IMR-90 (cell line): ENCODE results near the gene RPS6KA2. TPM values are rescaled to one million over a fixed set of nuclear protein-coding genes. Genes with fewer than 3 reads are reported as not detected.

ENCODE experiments used
- ATAC-seq: fragments of 200-7000 bp; cut with Tn5 transposase; 2 replicates; pipeline ENCODE4 v1.9.1; 2020; ENCODE audit warnings: low read depth, mild to moderate bottlenecking, moderate library complexity
- BruUV-seq: library from RNA; stranded (reverse); fragments of 400-500 nt; replicated peaks from 2 replicates; lab custom pipeline; 2021; lab: Mats Ljungman, UMichigan
- CTCF ChIA-PET: fragments of 300-600 bp; formaldehyde crosslinking; extraction: SDS; loops from one replicate; lab custom pipeline; 2021; ENCODE audit warnings: antibody characterized with exemption; lab: Yijun Ruan, JAX
- POLR2A ChIA-PET: fragments of 300-600 bp; sonication (Branson Sonifier 250); formaldehyde crosslinking; loops from one replicate; lab custom pipeline; 2022; ENCODE audit warnings: antibody characterized with exemption; ENCODE audit not compliant: unreplicated experiment; lab: Charles Lee
- DNase-seq: peaks from one replicate; pipeline ENCODE4 v3.0.0; 2013
- H2AFZ ChIP-seq: replicated peaks from 2 replicates; pipeline ENCODE3; 2013; ENCODE audit warnings: low read length, mild to moderate bottlenecking; ENCODE audit not compliant: poor library complexity
- H2AK5ac ChIP-seq: 2 replicates; pipeline ENCODE4 v1.6.1; 2013; ENCODE audit warnings: low read depth, low read length, inconsistent platforms
- H2AK9ac ChIP-seq: replicated peaks from 2 replicates; pipeline ENCODE3; 2013; ENCODE audit warnings: mild to moderate bottlenecking, low read depth, low read length, moderate library complexity; ENCODE audit not compliant: poor library complexity
- H2BK120ac ChIP-seq: 2 replicates; pipeline ENCODE4 v1.6.1; 2013; ENCODE audit warnings: low read depth, low read length, inconsistent platforms
- H2BK15ac ChIP-seq: 3 replicates; pipeline ENCODE4 v1.6.1; 2013; ENCODE audit warnings: low read depth, low read length, inconsistent platforms
- H2BK20ac ChIP-seq: 2 replicates; pipeline ENCODE4 v1.6.1; 2013; ENCODE audit warnings: low read depth, mild to moderate bottlenecking, inconsistent platforms, low read length, moderate library complexity
- H2BK5ac ChIP-seq: 2 replicates; pipeline ENCODE4 v1.6.1; 2013; ENCODE audit warnings: mild to moderate bottlenecking, low read depth, low read length, inconsistent platforms; ENCODE audit not compliant: poor library complexity, severe bottlenecking
- H3K14ac ChIP-seq: replicated peaks from 2 replicates; pipeline ENCODE4 v1.6.1; 2013; ENCODE audit warnings: low read depth, low read length, inconsistent platforms
- H3K18ac ChIP-seq: 2 replicates; pipeline ENCODE4 v1.6.1; 2013; ENCODE audit warnings: low read depth, low read length, control low read depth
- H3K23ac ChIP-seq: 2 replicates; pipeline ENCODE4 v1.6.1; 2013; ENCODE audit warnings: low read depth, low read length, inconsistent platforms
- H3K27ac ChIP-seq: 2 replicates; pipeline ENCODE4 v1.5.1; 2013; ENCODE audit warnings: mild to moderate bottlenecking, control low read depth, low read length; ENCODE audit not compliant: insufficient read depth
- H3K27me3 ChIP-seq: 2 replicates; pipeline ENCODE4 v1.6.1; 2013; ENCODE audit warnings: low read length; ENCODE audit not compliant: control insufficient read depth, insufficient read depth
- H3K36me3 ChIP-seq: 2 replicates; pipeline ENCODE4 v1.6.1; 2013; ENCODE audit warnings: low read length, mixed read lengths; ENCODE audit not compliant: control insufficient read depth, insufficient read depth
- H3K4ac ChIP-seq: 2 replicates; pipeline ENCODE4 v1.6.1; 2013; ENCODE audit warnings: low read depth, low read length, inconsistent platforms
- H3K4me1 ChIP-seq: 2 replicates; pipeline ENCODE4 v1.6.1; 2013; ENCODE audit warnings: low read length, mixed read lengths; ENCODE audit not compliant: control insufficient read depth, insufficient read depth
- H3K4me2 ChIP-seq: 2 replicates; pipeline ENCODE4 v1.6.1; 2013; ENCODE audit warnings: low read depth, mild to moderate bottlenecking, control low read depth, low read length, moderate library complexity
- H3K4me3 ChIP-seq: 2 replicates; pipeline ENCODE4 v1.5.1; 2013; ENCODE audit warnings: low read depth, mild to moderate bottlenecking, control low read depth, low read length, moderate library complexity; ENCODE audit not compliant: insufficient read depth
- H3K56ac ChIP-seq: 2 replicates; pipeline ENCODE4 v1.6.1; 2013; ENCODE audit warnings: low read length, inconsistent platforms; ENCODE audit not compliant: insufficient read depth; ENCODE audit errors: extremely low read depth
- H3K79me1 ChIP-seq, 2 experiments: 2 replicates each; pipeline ENCODE4 v1.6.1; 2013; ENCODE audit warnings: low read length in 2 of 2, inconsistent platforms in 1 of 2, low read depth in 1 of 2
- H3K9ac ChIP-seq: 2 replicates; pipeline ENCODE4 v1.6.1; 2013; ENCODE audit warnings: low read depth, low read length, control low read depth
- H3K9me1 ChIP-seq: 2 replicates; pipeline ENCODE4 v1.6.1; 2013; ENCODE audit warnings: low read length, inconsistent platforms; ENCODE audit not compliant: insufficient read depth
- H3K9me3 ChIP-seq: 2 replicates; pipeline ENCODE4 v1.6.1; 2013; ENCODE audit warnings: low read length; ENCODE audit not compliant: control insufficient read depth, insufficient read depth
- H4K20me1 ChIP-seq: 2 replicates; pipeline ENCODE4 v1.6.1; 2013; ENCODE audit warnings: low read length, inconsistent platforms; ENCODE audit not compliant: insufficient read depth
- H4K5ac ChIP-seq: 2 replicates; pipeline ENCODE4 v1.6.1; 2013; ENCODE audit warnings: mild to moderate bottlenecking, low read depth, low read length, control low read depth
- H4K8ac ChIP-seq, 2 experiments: 2 replicates each; pipeline ENCODE4 v1.6.1; 2013; ENCODE audit warnings: low read depth in 2 of 2, low read length in 2 of 2, control low read depth in 1 of 2, inconsistent platforms in 1 of 2
- H4K91ac ChIP-seq: 2 replicates; pipeline ENCODE4 v1.6.1; 2013; ENCODE audit warnings: low read depth, low read length, inconsistent platforms; ENCODE audit not compliant: insufficient read depth
- BHLHE40 ChIP-seq: fragments of 150-350 bp; IDR thresholded peaks from 2 replicates; pipeline ENCODE4 v1.6.1; 2016; ENCODE audit warnings: mild to moderate bottlenecking, low read depth, low read length
- CHD1 ChIP-seq: IDR thresholded peaks from 2 replicates; pipeline ENCODE4 v1.6.1; 2012; ENCODE audit warnings: low read depth, low read length, improper control_type of control experiment
- FOS ChIP-seq: fragments of 150-350 bp; IDR thresholded peaks from 2 replicates; pipeline ENCODE4 v1.6.1; 2016; ENCODE audit warnings: low read depth, low read length
- POLR2A ChIP-seq: IDR thresholded peaks from 2 replicates; pipeline ENCODE4 v1.6.1; 2012; ENCODE audit warnings: mild to moderate bottlenecking, low read depth, low read length
- RFX5 ChIP-seq: IDR thresholded peaks from 2 replicates; pipeline ENCODE4 v1.8.0; 2012; ENCODE audit warnings: low read depth, mild to moderate bottlenecking, low read length, moderate library complexity
- WGBS, 2 experiments: methylation state at CpG; one replicate each; pipeline versions ENCODE4 v1.1.5 to v1.1.7; 2013; ENCODE audit warnings: missing lambda C conversion rate in 2 of 2; ENCODE audit not compliant: insufficient read length in 1 of 2; ENCODE audit errors: extremely low coverage in 2 of 2; 5-methylcytosine and 5-hydroxymethylcytosine counted together
- dilution Hi-C: fragments of 300-500 bp; cut with HindIII; formaldehyde crosslinking; loops from one replicate; pipeline ENCODE4 v1.14.3; 2018; ENCODE audit warnings: low sequenced_read_pairs; ENCODE audit not compliant: unreplicated experiment
- in situ Hi-C: fragments of 300-500 bp; cut with MboI; formaldehyde crosslinking; loops from 3 replicates; pipeline ENCODE4 v1.14.3; 2019; ENCODE audit warnings: low sequenced_read_pairs, inconsistent platforms, mixed read lengths
- intact Hi-C: fragments of 100-400 bp; cut with micrococcal nuclease; formaldehyde crosslinking; loops from 2 replicates; pipeline ENCODE4 v1.10.0; 2022
- polyA plus RNA-seq, 3 experiments: library from polyadenylated mRNA; depleted of rRNA; stranded (reverse); fragments of >200 nt; gene quantifications; 2 replicates each; pipeline ENCODE4 v1.2.3, GENCODE V29; 2012; ENCODE audit warnings: low replicate concordance in 1 of 3
- total RNA-seq: library from RNA; depleted of rRNA; stranded (reverse); fragments of >200 nt; gene quantifications from 2 replicates; pipeline ENCODE4 v1.2.3, GENCODE V29; 2012
- TF ChIP-seq, protein P1 (sequence below): fragments of 150-350 bp; IDR thresholded peaks from 2 replicates; pipeline ENCODE4 v1.6.1; 2016; ENCODE audit warnings: low read depth, mild to moderate bottlenecking, low read length, moderate library complexity, borderline replicate concordance
- TF ChIP-seq, protein P2 (sequence below): fragments of 150-350 bp; IDR thresholded peaks from 2 replicates; pipeline ENCODE4 v1.6.1; 2017; ENCODE audit warnings: mild to moderate bottlenecking, antibody characterized with exemption, low read length, low read depth

The RPS6KA2 gene
- total and polyA plus RNA-seq, 2 of the 4 experiments (the other 2 are of a cell fraction): 26.9 to 31.3 TPM

DNA sequence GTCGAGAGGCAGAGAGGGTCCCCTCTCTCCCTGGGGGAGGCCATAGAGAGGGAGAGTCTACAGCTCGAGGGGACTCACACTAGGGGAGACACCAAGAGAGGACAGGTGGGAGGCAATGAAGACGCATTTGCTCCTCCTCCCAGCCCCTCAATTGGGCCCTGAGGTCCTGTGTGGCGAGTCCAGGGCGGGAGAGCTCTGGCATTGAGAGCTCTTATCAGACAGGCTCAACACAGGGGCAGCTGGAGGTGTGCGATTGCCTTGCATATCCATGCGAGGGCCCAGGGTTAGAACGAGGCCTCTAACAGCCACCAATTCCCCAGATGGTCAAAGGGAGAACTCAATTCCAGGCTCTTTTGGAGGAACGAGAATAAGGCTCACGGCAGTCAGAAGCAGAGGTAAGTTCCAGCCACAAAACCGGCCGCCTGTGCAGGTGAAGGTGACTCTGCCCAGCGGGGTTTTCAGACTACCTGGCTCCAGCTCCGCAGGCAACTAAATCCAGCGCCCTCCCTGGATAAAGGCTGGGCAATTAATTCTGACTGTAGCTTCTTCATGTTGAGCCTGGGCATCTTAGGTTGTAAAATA is 150.3 kb downstream of the RPS6KA2 start:
- ATAC-seq: no peak

More for the DNA sequence above, 150.3 kb downstream of the RPS6KA2 start:
- no peak overlapping the region for H3K4me3 ChIP-seq
- no peak overlapping the region for H3K14ac ChIP-seq
- no peak overlapping the region for H4K91ac ChIP-seq
- H3K56ac ChIP-seq: no peak overlapping the region
- no peak overlapping the region for H4K8ac ChIP-seq
- 85% methylated on average over 10 of the region's 15 CpGs; no CpG with 5 or more reads in 1 of the 2 experiments for WGBS, 2 experiments
- H2BK120ac ChIP-seq: no peak overlapping the region
- in situ Hi-C loops (no loop called here), dilution Hi-C loops (no loop called here), intact Hi-C loops (no loop called here)
- BruUV-seq: no TSS peak
- no peaks in the 10 kb centered on the region; the same call in 1 of the 2 replicates for H3K9me1 ChIP-seq
- H3K9me3 ChIP-seq: no peaks in the 10 kb centered on the region
- no peak for TF ChIP-seq BHLHE40
- no peak for TF ChIP-seq POLR2A
- no peak for TF ChIP-seq CHD1
- no peak for TF ChIP-seq RFX5
- TF ChIP-seq, protein P1, sequence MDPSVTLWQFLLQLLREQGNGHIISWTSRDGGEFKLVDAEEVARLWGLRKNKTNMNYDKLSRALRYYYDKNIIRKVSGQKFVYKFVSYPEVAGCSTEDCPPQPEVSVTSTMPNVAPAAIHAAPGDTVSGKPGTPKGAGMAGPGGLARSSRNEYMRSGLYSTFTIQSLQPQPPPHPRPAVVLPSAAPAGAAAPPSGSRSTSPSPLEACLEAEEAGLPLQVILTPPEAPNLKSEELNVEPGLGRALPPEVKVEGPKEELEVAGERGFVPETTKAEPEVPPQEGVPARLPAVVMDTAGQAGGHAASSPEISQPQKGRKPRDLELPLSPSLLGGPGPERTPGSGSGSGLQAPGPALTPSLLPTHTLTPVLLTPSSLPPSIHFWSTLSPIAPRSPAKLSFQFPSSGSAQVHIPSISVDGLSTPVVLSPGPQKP: no peak
- TF ChIP-seq FOS: no peak
- TF ChIP-seq, protein P2, sequence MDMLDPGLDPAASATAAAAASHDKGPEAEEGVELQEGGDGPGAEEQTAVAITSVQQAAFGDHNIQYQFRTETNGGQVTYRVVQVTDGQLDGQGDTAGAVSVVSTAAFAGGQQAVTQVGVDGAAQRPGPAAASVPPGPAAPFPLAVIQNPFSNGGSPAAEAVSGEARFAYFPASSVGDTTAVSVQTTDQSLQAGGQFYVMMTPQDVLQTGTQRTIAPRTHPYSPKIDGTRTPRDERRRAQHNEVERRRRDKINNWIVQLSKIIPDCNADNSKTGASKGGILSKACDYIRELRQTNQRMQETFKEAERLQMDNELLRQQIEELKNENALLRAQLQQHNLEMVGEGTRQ: no peak
- no peak for DNase-seq
- H3K27ac ChIP-seq: no peak overlapping the region
- no peaks in the 10 kb centered on the region for H3K4me1 ChIP-seq
- no peak overlapping the region for H2BK15ac ChIP-seq
- ChIA-PET POLR2A (no interaction called here), CTCF (no interaction called here)
- H4K5ac ChIP-seq: no peak overlapping the region
- no peak overlapping the region for H3K9ac ChIP-seq
- H3K36me3 ChIP-seq: peaks cover 34% of the 10 kb centered on the region
- no peak overlapping the region for H2AK9ac ChIP-seq
- H2BK20ac ChIP-seq: no peak overlapping the region
- H4K20me1 ChIP-seq: no peaks in the 10 kb centered on the region; the same call in 1 of the 2 replicates
- H3K23ac ChIP-seq: no peak overlapping the region
- no peaks in the 10 kb centered on the region for H3K79me1 ChIP-seq
- no peak overlapping the region for H3K18ac ChIP-seq
- H2AFZ ChIP-seq: no peak overlapping the region
- no peak overlapping the region for H3K4ac ChIP-seq
- no peak overlapping the region for H2BK5ac ChIP-seq
- H3K4me2 ChIP-seq: no peak overlapping the region
- no peak overlapping the region for H2AK5ac ChIP-seq
- H3K27me3 ChIP-seq: no peaks in the 10 kb centered on the region
